Mesenchymal stem cell (in vitro differentiated cells and primary cell): ENCODE results near the gene PIGR.
A peak's percentile ranks its signal among the peaks of the same experiment; 100 is the strongest.

ENCODE experiments used
- DNase-seq: peaks from one replicate; pipeline ENCODE4 v3.0.0-alpha.2; 2013
- H2AFZ ChIP-seq: one replicate; pipeline ENCODE4 v1.6.1; 2013; ENCODE audit warnings: low read depth, mild to moderate bottlenecking, control low read depth, inconsistent platforms, low read length, moderate library complexity
- H2AK5ac ChIP-seq: 2 replicates; pipeline ENCODE4 v1.6.1; 2013; ENCODE audit warnings: low read length, moderate library complexity, mild to moderate bottlenecking, inconsistent platforms; ENCODE audit not compliant: severe bottlenecking
- H2BK120ac ChIP-seq: one replicate; pipeline ENCODE4 v1.6.1; 2013; ENCODE audit warnings: low read depth, mild to moderate bottlenecking, inconsistent platforms, low read length, moderate library complexity
- H2BK12ac ChIP-seq, 2 experiments: one replicate each; pipeline ENCODE4 v1.6.1; 2013; ENCODE audit warnings: inconsistent platforms in 2 of 2, low read length in 2 of 2, mild to moderate bottlenecking in 2 of 2, moderate library complexity in 2 of 2, control low read depth in 1 of 2
- H2BK15ac ChIP-seq: one replicate; pipeline ENCODE4 v1.6.1; 2013; ENCODE audit warnings: mild to moderate bottlenecking, low read depth, inconsistent platforms; ENCODE audit not compliant: poor library complexity, severe bottlenecking
- H2BK5ac ChIP-seq: 2 replicates; pipeline ENCODE4 v1.6.1; 2013; ENCODE audit warnings: low read depth, mild to moderate bottlenecking, low read length, control low read depth, inconsistent platforms; ENCODE audit not compliant: poor library complexity, severe bottlenecking
- H3K14ac ChIP-seq, 2 experiments: one replicate each; pipeline ENCODE4 v1.6.1; 2013; ENCODE audit warnings: inconsistent platforms in 2 of 2, low read length in 2 of 2, control low read depth in 1 of 2, mild to moderate bottlenecking in 1 of 2, moderate library complexity in 1 of 2
- H3K18ac ChIP-seq, 2 experiments: one replicate each; pipeline ENCODE4 v1.6.1; 2013; ENCODE audit warnings: inconsistent platforms in 2 of 2, low read length in 2 of 2, control low read depth in 1 of 2, low read depth in 1 of 2, mild to moderate bottlenecking in 1 of 2
- H3K23ac ChIP-seq, 2 experiments: one replicate each; pipeline ENCODE4 v1.6.1; 2013; ENCODE audit warnings: inconsistent platforms in 2 of 2, low read length in 2 of 2, mild to moderate bottlenecking in 2 of 2, moderate library complexity in 2 of 2, control low read depth in 1 of 2
- H3K27ac ChIP-seq: 2 replicates; pipeline ENCODE4 v1.5.1; 2013; ENCODE audit warnings: mild to moderate bottlenecking, moderate library complexity, low read length, control low read depth, inconsistent platforms; ENCODE audit not compliant: poor library complexity, severe bottlenecking
- H3K27me3 ChIP-seq, 2 experiments: 2 replicates each; pipeline versions ENCODE4 v1.6.1 to v1.7.0; 2013; ENCODE audit warnings: low read length in 2 of 2, mild to moderate bottlenecking in 2 of 2, moderate library complexity in 2 of 2, control low read depth in 1 of 2, inconsistent platforms in 1 of 2; ENCODE audit not compliant: control insufficient read depth in 1 of 2, insufficient read depth in 1 of 2
- H3K36me3 ChIP-seq, 2 experiments: 2 replicates each; pipeline versions ENCODE4 v1.6.1 to v1.7.0; 2013; ENCODE audit warnings: low read length in 2 of 2, control low read depth in 1 of 2, inconsistent platforms in 1 of 2, low read depth in 1 of 2, mild to moderate bottlenecking in 1 of 2; ENCODE audit not compliant: insufficient read depth in 2 of 2, control insufficient read depth in 1 of 2
- H3K4ac ChIP-seq, 2 experiments: one replicate each; pipeline ENCODE4 v1.6.1; 2013; ENCODE audit warnings: inconsistent platforms in 2 of 2, low read length in 2 of 2, mild to moderate bottlenecking in 2 of 2, moderate library complexity in 2 of 2, control low read depth in 1 of 2, low read depth in 1 of 2
- H3K4me1 ChIP-seq: 2 replicates; pipeline ENCODE4 v1.6.1; 2013; ENCODE audit warnings: low read depth, low read length, control low read depth; ENCODE audit not compliant: control insufficient read depth, insufficient read depth
- H3K4me2 ChIP-seq: 2 replicates; pipeline ENCODE4 v1.6.1; 2013; ENCODE audit warnings: low read length, mild to moderate bottlenecking, inconsistent platforms; ENCODE audit not compliant: poor library complexity, severe bottlenecking
- H3K4me3 ChIP-seq, 2 experiments: 2 replicates each; pipeline versions ENCODE4 v1.5.1 to v1.7.0; 2013; ENCODE audit warnings: low read length in 2 of 2, mild to moderate bottlenecking in 2 of 2, control low read depth in 1 of 2, low read depth in 1 of 2; ENCODE audit not compliant: insufficient read depth in 1 of 2
- H3K79me1 ChIP-seq: replicated peaks from 2 replicates; pipeline ENCODE4 v1.6.1; 2013; ENCODE audit warnings: mild to moderate bottlenecking, control low read depth, low read length, inconsistent platforms; ENCODE audit not compliant: poor library complexity, severe bottlenecking
- H3K9ac ChIP-seq: 2 replicates; pipeline ENCODE4 v1.7.0; 2013; ENCODE audit warnings: mild to moderate bottlenecking, low read length, moderate library complexity
- H3K9me3 ChIP-seq: 2 replicates; pipeline ENCODE4 v1.7.0; 2013; ENCODE audit warnings: mild to moderate bottlenecking, low read length; ENCODE audit not compliant: control insufficient read depth
- H4K8ac ChIP-seq: one replicate; pipeline ENCODE4 v1.6.1; 2013; ENCODE audit warnings: inconsistent platforms, mild to moderate bottlenecking, low read length, moderate library complexity
- H4K91ac ChIP-seq: one replicate; pipeline ENCODE4 v1.6.1; 2013; ENCODE audit warnings: mild to moderate bottlenecking, low read length, inconsistent platforms
- WGBS: methylation state at CpG from one replicate; pipeline ENCODE4 v1.1.7; 2013; ENCODE audit warnings: mixed read lengths; 5-methylcytosine and 5-hydroxymethylcytosine counted together

PIGR gene

DNA sequence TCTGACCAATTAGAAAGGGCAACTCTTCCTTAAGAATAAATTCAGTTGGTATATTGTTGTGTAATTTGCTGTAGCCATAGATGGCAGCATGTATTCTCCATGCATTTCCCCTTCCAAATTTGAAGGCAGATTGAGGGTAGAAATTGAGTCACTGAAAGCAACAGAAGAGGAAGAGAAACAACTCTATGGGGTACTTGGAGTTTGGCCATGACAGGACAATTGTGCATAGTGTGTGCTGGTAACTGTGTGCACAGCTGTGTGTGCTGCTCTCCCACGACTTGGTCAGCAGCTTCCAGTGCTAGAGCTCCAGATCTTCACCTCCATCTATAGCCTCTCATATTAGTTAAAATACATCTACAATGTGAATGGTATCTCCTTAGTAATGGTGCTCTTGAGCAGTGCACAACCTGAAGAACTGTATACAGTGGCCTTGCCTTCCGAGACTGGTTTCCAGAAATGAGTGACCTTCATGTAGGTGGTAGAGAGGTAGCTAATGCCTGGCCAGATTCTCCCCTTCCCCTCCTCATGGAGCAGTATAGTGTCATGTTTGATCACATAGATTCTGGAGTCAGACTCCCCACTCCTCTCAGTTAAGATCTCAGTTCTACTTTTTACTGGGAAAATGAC is 24.9 kb upstream of the PIGR start:
- H2BK12ac ChIP-seq: no peak overlapping the region
- no peak overlapping the region for H3K4ac ChIP-seq
- no peak overlapping the region for H3K14ac ChIP-seq
- H3K36me3 ChIP-seq: no peaks in the 10 kb centered on the region
- no peak overlapping the region for H3K27ac ChIP-seq
- H2BK5ac ChIP-seq: no peak overlapping the region
- no peak overlapping the region for H4K91ac ChIP-seq
- H3K79me1 ChIP-seq: no peaks in the 10 kb centered on the region
- H4K8ac ChIP-seq: no peak overlapping the region
- H3K4me2 ChIP-seq: no peak overlapping the region
- H3K27me3 ChIP-seq: peaks cover 0 to 60% of the 10 kb centered on the region in 2 experiments
- H3K4me1 ChIP-seq: peaks cover 7% of the 10 kb centered on the region
- H3K9me3 ChIP-seq: no peaks in the 10 kb centered on the region
- H3K9ac ChIP-seq: no peak overlapping the region
- no peak for DNase-seq
- H2BK120ac ChIP-seq: no peak overlapping the region
- H2BK15ac ChIP-seq: no peak overlapping the region
- no peak overlapping the region for H3K18ac ChIP-seq
- H3K4me3 ChIP-seq: no peak overlapping the region
- H2AFZ ChIP-seq: no peak overlapping the region
- 100% methylated on average over 1 of the region's 2 CpGs for WGBS
- H3K23ac ChIP-seq: no peak overlapping the region
- H2AK5ac ChIP-seq: no peak overlapping the region

DNA sequence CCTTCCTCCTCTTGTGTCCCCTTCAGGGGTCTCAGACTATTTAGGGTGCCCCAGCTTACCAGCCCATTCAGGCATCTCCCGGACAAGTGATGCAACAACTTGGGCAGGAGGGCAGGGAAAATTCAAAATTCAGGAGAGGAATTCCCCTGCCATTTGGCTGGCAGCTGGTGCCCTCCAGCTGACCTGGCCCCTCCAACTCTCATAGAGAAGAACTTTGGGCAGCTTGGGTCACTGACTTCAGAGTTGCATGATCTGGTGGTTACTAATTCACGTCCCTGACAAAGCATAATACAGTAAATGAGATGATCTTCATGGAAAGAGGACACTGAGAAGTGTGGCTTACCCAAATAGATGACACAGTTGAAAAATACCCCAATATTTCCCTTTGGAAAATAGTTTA is 24.2 kb upstream of the PIGR start, which contains the start of gene FCAMR:
Gene FCAMR, minus strand, starts transcription at position 15 of the 400 bp plus-strand sequence. CDS start 335 bp downstream, outside the sequence.
- peaks cover 7% of the 10 kb centered on the region for H3K4me1 ChIP-seq
- H2AFZ ChIP-seq: no peak within 1 kb of the TSS
- H3K27me3 ChIP-seq: peaks cover 0 to 60% of the 10 kb centered on the region in 2 experiments
- H3K14ac ChIP-seq: no peak within 1 kb of the TSS
- no peak within 1 kb of the TSS for H4K8ac ChIP-seq
- H3K9me3 ChIP-seq: no peaks in the 10 kb centered on the region
- no peaks in the 10 kb centered on the region for H3K79me1 ChIP-seq
- H3K18ac ChIP-seq: no peak within 1 kb of the TSS
- no peak within 1 kb of the TSS for H3K4me2 ChIP-seq
- no peak within 1 kb of the TSS for H2BK120ac ChIP-seq
- no peak within 1 kb of the TSS for H4K91ac ChIP-seq
- WGBS: 95% methylated on average over 1 of the region's 2 CpGs
- no peaks in the 10 kb centered on the region for H3K36me3 ChIP-seq
- H3K9ac ChIP-seq: no peak within 1 kb of the TSS
- no peak within 1 kb of the TSS for H3K4ac ChIP-seq
- no peak within 1 kb of the TSS for H2BK15ac ChIP-seq
- no peak within 1 kb of the TSS for H3K23ac ChIP-seq
- H2BK5ac ChIP-seq: no peak within 1 kb of the TSS
- H2AK5ac ChIP-seq: no peak within 1 kb of the TSS
- no peak within 1 kb of the TSS for H3K4me3 ChIP-seq
- H3K27ac ChIP-seq: no peak within 1 kb of the TSS
- no peak within 1 kb of the TSS for H2BK12ac ChIP-seq
- no peak for DNase-seq

GRCh38 chr1:206969090-206969489 is 22.8 kb upstream of the PIGR start:
- Histone ChIP-seq H2AK5ac (no peak overlapping the region), H3K79me1 (no peaks in the 10 kb centered on the region), H3K18ac (no peak overlapping the region), H2AFZ (no peak overlapping the region), H3K4ac (no peak overlapping the region), H2BK12ac (no peak overlapping the region), H3K4me2 (no peak overlapping the region), H3K9ac (no peak overlapping the region), H2BK15ac (no peak overlapping the region), H3K4me3 (no peak overlapping the region), H3K36me3 (no peaks in the 10 kb centered on the region), H3K4me1 (peaks cover 7% of the 10 kb centered on the region), H3K9me3 (no peaks in the 10 kb centered on the region), H2BK120ac (no peak overlapping the region), H3K14ac (no peak overlapping the region), H4K8ac (no peak overlapping the region), H4K91ac (no peak overlapping the region), H3K27me3 (peaks cover 0 to 60% of the 10 kb centered on the region in 2 experiments), H2BK5ac (no peak overlapping the region), H3K23ac (no peak overlapping the region), H3K27ac (no peak overlapping the region)
- no peak for DNase-seq
- 86% methylated on average over 5 of the region's 5 CpGs for WGBS

- Histone ChIP-seq H2AFZ (no peak overlapping the region), H2BK5ac (no peak overlapping the region), H3K9me3 (no peaks in the 10 kb centered on the region), H4K91ac (no peak overlapping the region), H3K18ac (no peak overlapping the region), H3K4me1 (peaks cover 7% of the 10 kb centered on the region), H3K14ac (no peak overlapping the region), H3K23ac (no peak overlapping the region), H3K27ac (peak overlapping the region; percentile 11), H2AK5ac (no peak overlapping the region), H3K4me2 (no peak overlapping the region), H3K4me3 (no peak overlapping the region), H3K36me3 (no peaks in the 10 kb centered on the region), H4K8ac (no peak overlapping the region), H3K27me3 (peaks cover 0 to 48% of the 10 kb centered on the region in 2 experiments), H3K79me1 (no peaks in the 10 kb centered on the region), H2BK120ac (no peak overlapping the region), H3K4ac (no peak overlapping the region), H3K9ac (no peak overlapping the region), H2BK15ac (no peak overlapping the region), H2BK12ac (no peak overlapping the region)
- WGBS: 66% methylated on average over 8 of the region's 8 CpGs
- DNase-seq: peak; percentile 35
These were observed 21.0 kb upstream of the PIGR start for GRCh38 chr1:206967096-206967849.
